ENCODE results near the gene C3orf18.

Gene C3orf18

GRCh38 chr3:50574444-50574831 is 6.9 kb upstream of the C3orf18 start:
- H3K9me3 Mint-ChIP-seq (ENCODE audit: low read depth): no peaks in the 10 kb centered on the region
- peak overlapping the region; percentile 97 for H3K27ac Mint-ChIP-seq
- peak overlapping the region; percentile 84 for H3K4me3 Mint-ChIP-seq
- peaks cover 76% of the 10 kb centered on the region for H3K4me1 Mint-ChIP-seq (ENCODE audit: low read depth)
- H3K36me3 Mint-ChIP-seq: peaks cover 9% of the 10 kb centered on the region
- no peaks in the 10 kb centered on the region for H3K27me3 Mint-ChIP-seq

- Mint-ChIP-seq H3K36me3 (peaks cover 7% of the 10 kb centered on the region), H3K4me3 (peak overlapping the region; percentile 84), H3K27me3 (no peaks in the 10 kb centered on the region), H3K4me1 (ENCODE audit: low read depth) (peaks cover 73% of the 10 kb centered on the region), H3K9me3 (ENCODE audit: low read depth) (no peaks in the 10 kb centered on the region), H3K27ac (peak overlapping the region; percentile 97)
Observed at GRCh38 chr3:50573566-50574443, 6.3 kb upstream of the C3orf18 start.

GRCh38 chr3:50572801-50573371 is 5.3 kb upstream of the C3orf18 start:
- peak overlapping the region; percentile 84 for H3K4me3 Mint-ChIP-seq
- H3K9me3 Mint-ChIP-seq (ENCODE audit: low read depth): no peaks in the 10 kb centered on the region

GRCh38 chr3:50572158-50572557 is 4.6 kb upstream of the C3orf18 start:
- Mint-ChIP-seq H3K4me3 (peak overlapping the region; percentile 84), H3K27ac (peak overlapping the region; percentile 97), H3K36me3 (peaks cover 5% of the 10 kb centered on the region), H3K9me3 (ENCODE audit: low read depth) (no peaks in the 10 kb centered on the region), H3K4me1 (ENCODE audit: low read depth) (peaks cover 74% of the 10 kb centered on the region), H3K27me3 (no peaks in the 10 kb centered on the region)

More at GRCh38 chr3:50572801-50573371, 5.3 kb upstream of the C3orf18 start:
- Mint-ChIP-seq H3K4me1 (ENCODE audit: low read depth) (peaks cover 76% of the 10 kb centered on the region), H3K27ac (peak overlapping the region; percentile 97), H3K36me3 (peaks cover 7% of the 10 kb centered on the region), H3K27me3 (no peaks in the 10 kb centered on the region)

GRCh38 chr3:50571486-50571885 is 3.9 kb upstream of the C3orf18 start:
- Mint-ChIP-seq H3K27ac (peak overlapping the region; percentile 97), H3K4me1 (ENCODE audit: low read depth) (peaks cover 74% of the 10 kb centered on the region), H3K36me3 (peaks cover 5% of the 10 kb centered on the region), H3K4me3 (peak overlapping the region; percentile 96), H3K27me3 (no peaks in the 10 kb centered on the region), H3K9me3 (ENCODE audit: low read depth) (no peaks in the 10 kb centered on the region)

- peak overlapping the region; percentile 96 for H3K4me3 Mint-ChIP-seq
- H3K27me3 Mint-ChIP-seq: no peaks in the 10 kb centered on the region
- no peaks in the 10 kb centered on the region for H3K9me3 Mint-ChIP-seq (ENCODE audit: low read depth)
- peaks cover 72% of the 10 kb centered on the region for H3K4me1 Mint-ChIP-seq (ENCODE audit: low read depth)
- peaks cover 5% of the 10 kb centered on the region for H3K36me3 Mint-ChIP-seq
- peak overlapping the region; percentile 97 for H3K27ac Mint-ChIP-seq
Observed at GRCh38 chr3:50570508-50571279, 3.1 kb upstream of the C3orf18 start.

- peaks cover 3% of the 10 kb centered on the region for H3K36me3 Mint-ChIP-seq
- H3K4me3 Mint-ChIP-seq: peak within 1 kb of the TSS; percentile 96
- peak within 1 kb of the TSS; percentile 97 for H3K27ac Mint-ChIP-seq
- H3K4me1 Mint-ChIP-seq (ENCODE audit: low read depth): peaks cover 62% of the 10 kb centered on the region
- H3K27me3 Mint-ChIP-seq: no peaks in the 10 kb centered on the region
- H3K9me3 Mint-ChIP-seq (ENCODE audit: low read depth): no peaks in the 10 kb centered on the region
Observed at GRCh38 chr3:50568947-50569749, 1.6 kb upstream of the C3orf18 start, which contains the start of gene HEMK1. TSS of gene HEMK1 (plus strand) at chr3:50569522. CDS start at chr3:50571105, 1,583 bp downstream.

- peak overlapping the region; percentile 76 for H3K4me3 Mint-ChIP-seq
- no peak overlapping the region for H3K27ac Mint-ChIP-seq
- H3K27me3 Mint-ChIP-seq: no peaks in the 10 kb centered on the region
Observed at GRCh38 chr3:50567011-50567385, 549 bp downstream of the C3orf18 start.

GRCh38 chr3:50564321-50564720 is 3.2 kb downstream of the C3orf18 start:
- no peaks in the 10 kb centered on the region for H3K27me3 Mint-ChIP-seq
- no peak overlapping the region for H3K27ac Mint-ChIP-seq
- H3K4me3 Mint-ChIP-seq: no peak overlapping the region
- no peaks in the 10 kb centered on the region for H3K9me3 Mint-ChIP-seq (ENCODE audit: low read depth)
- peaks cover 22% of the 10 kb centered on the region for H3K4me1 Mint-ChIP-seq (ENCODE audit: low read depth)
- H3K36me3 Mint-ChIP-seq: no peaks in the 10 kb centered on the region

More at GRCh38 chr3:50567011-50567385, 549 bp downstream of the C3orf18 start:
- H3K4me1 Mint-ChIP-seq (ENCODE audit: low read depth): peaks cover 42% of the 10 kb centered on the region
- H3K9me3 Mint-ChIP-seq (ENCODE audit: low read depth): no peaks in the 10 kb centered on the region
- peaks cover 3% of the 10 kb centered on the region for H3K36me3 Mint-ChIP-seq

- Mint-ChIP-seq H3K27ac (no peak overlapping the region), H3K27me3 (no peaks in the 10 kb centered on the region), H3K4me3 (no peak overlapping the region), H3K4me1 (ENCODE audit: low read depth) (peaks cover 22% of the 10 kb centered on the region), H3K9me3 (ENCODE audit: low read depth) (no peaks in the 10 kb centered on the region), H3K36me3 (no peaks in the 10 kb centered on the region)
Observed at GRCh38 chr3:50563867-50564266, 3.7 kb downstream of the C3orf18 start.

GRCh38 chr3:50562861-50563260 is 4.7 kb downstream of the C3orf18 start:
- Mint-ChIP-seq H3K9me3 (ENCODE audit: low read depth) (no peaks in the 10 kb centered on the region), H3K4me3 (no peak overlapping the region), H3K27me3 (no peaks in the 10 kb centered on the region), H3K36me3 (no peaks in the 10 kb centered on the region), H3K27ac (peak overlapping the region; percentile 34), H3K4me1 (ENCODE audit: low read depth) (peaks cover 18% of the 10 kb centered on the region)

- Mint-ChIP-seq H3K36me3 (no peaks in the 10 kb centered on the region), H3K4me3 (no peak overlapping the region), H3K4me1 (ENCODE audit: low read depth) (peaks cover 4% of the 10 kb centered on the region), H3K9me3 (ENCODE audit: low read depth) (no peaks in the 10 kb centered on the region), H3K27ac (no peak overlapping the region), H3K27me3 (no peaks in the 10 kb centered on the region)
Observed at GRCh38 chr3:50559702-50560101, 7.8 kb downstream of the C3orf18 start.

GRCh38 chr3:50557915-50558314 is 9.6 kb downstream of the C3orf18 start:
- no peaks in the 10 kb centered on the region for H3K9me3 Mint-ChIP-seq (ENCODE audit: low read depth)
- H3K27ac Mint-ChIP-seq: no peak overlapping the region
- H3K4me3 Mint-ChIP-seq: no peak overlapping the region
- H3K36me3 Mint-ChIP-seq: no peaks in the 10 kb centered on the region
- no peaks in the 10 kb centered on the region for H3K27me3 Mint-ChIP-seq
- H3K4me1 Mint-ChIP-seq (ENCODE audit: low read depth): no peaks in the 10 kb centered on the region

GRCh38 chr3:50557106-50557505 is 10.4 kb downstream of the C3orf18 start:
- Mint-ChIP-seq H3K4me1 (ENCODE audit: low read depth) (no peaks in the 10 kb centered on the region), H3K9me3 (ENCODE audit: low read depth) (no peaks in the 10 kb centered on the region), H3K4me3 (no peak overlapping the region), H3K27me3 (no peaks in the 10 kb centered on the region), H3K27ac (no peak overlapping the region), H3K36me3 (no peaks in the 10 kb centered on the region)
